Loucy (cell line): ENCODE data around the gene SGPL1.

Experiments
- CTCF ChIP-seq: fragments of 200-600 bp; sonication (generic); conservative IDR thresholded peaks from 2 replicates; pipeline ENCODE4 v1.5.1; 2014; ENCODE audit warnings: mild to moderate bottlenecking, antibody characterized with exemption, low read length
- EZH2phosphoT487 ChIP-seq: fragments of 200-600 bp; IDR thresholded peaks from 2 replicates; pipeline ENCODE4 v1.6.1; 2018; ENCODE audit warnings: antibody characterized with exemption, mild to moderate bottlenecking, moderate library complexity, borderline replicate concordance

GRCh38 chr10:70833601-70834000, 17.9 kb downstream of the SGPL1 start:
- TF ChIP-seq CTCF (no peak), EZH2phosphoT487 (no peak)
